ENCODE measurements around the gene THRA.
"Not testable (repeated sequence)": the region's sequence is repeated elsewhere in the genome, so short reads cannot be mapped to it uniquely, and the experiment has no call there.

The THRA gene

GRCh38 chr17:40113907-40114245 is 51.1 kb downstream of the THRA start:
- no peak for FAIRE-seq

GRCh38 chr17:40115101-40115436 is 52.3 kb downstream of the THRA start:
- FAIRE-seq = no peak

GRCh38 chr17:40121181-40122135 is 58.7 kb downstream of the THRA start, which contains the start of gene MSL1:
TSS of gene MSL1 (plus strand) at chr17:40121971. CDS start at chr17:40122613, 642 bp downstream.
- FAIRE-seq = no peak

- FAIRE-seq = no peak
These were observed 59.6 kb downstream of the THRA start for GRCh38 chr17:40122136-40122998.

GRCh38 chr17:40122999-40123810 is 60.4 kb downstream of the THRA start:
- no peak for FAIRE-seq

GRCh38 chr17:40123811-40124114 is 61.0 kb downstream of the THRA start:
- FAIRE-seq = no peak

GRCh38 chr17:40124279-40125141 is 61.7 kb downstream of the THRA start:
- FAIRE-seq = no peak

- no peak for FAIRE-seq
These were observed 66.7 kb downstream of the THRA start for GRCh38 chr17:40129498-40129897.

GRCh38 chr17:40130352-40131042 is 67.7 kb downstream of the THRA start:
- FAIRE-seq = no peak

- FAIRE-seq = no peak
These were observed 71.4 kb downstream of the THRA start for GRCh38 chr17:40134184-40134583.

GRCh38 chr17:40135817-40136216 is 73.1 kb downstream of the THRA start:
- FAIRE-seq = no peak

GRCh38 chr17:40139566-40140058 is 76.8 kb downstream of the THRA start:
- no peak for FAIRE-seq

GRCh38 chr17:40143166-40143565 is 80.4 kb downstream of the THRA start:
- not testable (repeated sequence) for FAIRE-seq

All from TTC549 (cell line).